ENCODE data around the gene CES3.

Gene CES3

DNA sequence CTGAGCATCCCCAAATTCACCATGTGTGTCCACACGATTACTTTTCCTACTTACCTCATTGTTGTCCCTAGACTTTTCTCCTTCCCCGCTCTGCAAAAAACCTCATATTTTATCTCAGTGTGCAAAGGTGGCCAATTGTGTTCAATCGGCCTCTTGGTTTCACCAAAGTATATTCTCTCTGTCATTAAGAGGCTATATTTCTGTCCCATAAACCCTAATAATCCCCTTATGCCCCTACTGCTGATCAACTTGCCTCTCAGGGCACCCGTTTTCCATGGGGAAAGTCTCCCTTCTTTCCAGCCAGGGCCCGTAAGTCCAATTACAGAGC lies 14.1 kb upstream of the CES3 start:
- WGBS, 2 experiments (ENCODE audit: insufficient coverage in 2 of 2): 57 to 65% methylated on average over 1 to 4 of the region's 5 CpGs
- H3K4me3 ChIP-seq (ENCODE audit: extremely low read depth, insufficient read depth, low read length, poor library complexity, severe bottlenecking): no peak overlapping the region

DNA sequence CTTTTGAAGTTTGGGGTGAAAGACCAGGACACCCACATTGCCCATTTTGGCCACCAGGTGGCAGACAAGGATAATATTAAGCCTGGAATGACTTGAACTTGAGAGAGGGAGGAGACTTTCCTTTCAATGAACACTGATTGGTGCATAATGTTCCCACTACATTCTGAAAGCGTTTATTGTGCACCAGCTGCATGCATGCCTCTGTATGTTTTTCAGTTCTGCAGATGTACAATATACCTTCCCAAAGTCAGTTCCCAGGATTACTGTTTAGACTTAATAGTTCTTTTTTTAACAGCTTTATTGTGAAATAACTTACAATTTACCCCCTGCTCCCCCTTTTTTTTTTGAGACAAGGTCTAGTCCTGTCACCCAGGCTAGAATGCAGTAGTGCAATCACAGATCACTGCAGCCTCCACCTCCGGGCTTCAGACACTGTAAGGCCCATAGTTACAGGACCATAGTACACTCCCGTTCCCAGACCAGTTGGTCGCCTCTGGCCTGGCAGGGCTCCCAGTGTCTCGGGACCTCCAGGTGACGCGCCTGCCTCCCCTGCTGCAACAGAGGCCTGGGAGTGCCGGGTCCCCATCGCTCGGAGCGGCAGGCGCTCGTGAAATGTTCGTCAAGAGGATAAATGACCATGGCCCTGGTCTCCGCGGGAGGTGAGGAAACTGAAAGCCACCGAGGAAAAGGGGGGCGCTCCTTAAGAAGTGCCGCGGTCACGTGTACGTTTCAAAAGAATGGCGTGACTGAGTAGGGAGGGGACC lies 13.6 kb upstream of the CES3 start:
- WGBS, 2 experiments (ENCODE audit: insufficient coverage in 2 of 2): 64 to 71% methylated on average over 12 to 13 of the region's 23 CpGs
- peaks cover 12% of the 10 kb centered on the region for H3K9me3 ChIP-seq (ENCODE audit: control insufficient read depth, low read length)

More for the DNA sequence above, 14.1 kb upstream of the CES3 start:
- H3K27ac ChIP-seq (ENCODE audit: low read depth, low read length, severe bottlenecking): no peak overlapping the region
- H3K9me3 ChIP-seq (ENCODE audit: control insufficient read depth, low read length): peaks cover 11% of the 10 kb centered on the region
- H3K36me3 ChIP-seq (ENCODE audit: control insufficient read depth, insufficient read depth, low read length): peaks cover 19% of the 10 kb centered on the region
- H3K4me1 ChIP-seq (ENCODE audit: control insufficient read depth, insufficient read depth, low read length, poor library complexity, severe bottlenecking): no peaks in the 10 kb centered on the region

DNA sequence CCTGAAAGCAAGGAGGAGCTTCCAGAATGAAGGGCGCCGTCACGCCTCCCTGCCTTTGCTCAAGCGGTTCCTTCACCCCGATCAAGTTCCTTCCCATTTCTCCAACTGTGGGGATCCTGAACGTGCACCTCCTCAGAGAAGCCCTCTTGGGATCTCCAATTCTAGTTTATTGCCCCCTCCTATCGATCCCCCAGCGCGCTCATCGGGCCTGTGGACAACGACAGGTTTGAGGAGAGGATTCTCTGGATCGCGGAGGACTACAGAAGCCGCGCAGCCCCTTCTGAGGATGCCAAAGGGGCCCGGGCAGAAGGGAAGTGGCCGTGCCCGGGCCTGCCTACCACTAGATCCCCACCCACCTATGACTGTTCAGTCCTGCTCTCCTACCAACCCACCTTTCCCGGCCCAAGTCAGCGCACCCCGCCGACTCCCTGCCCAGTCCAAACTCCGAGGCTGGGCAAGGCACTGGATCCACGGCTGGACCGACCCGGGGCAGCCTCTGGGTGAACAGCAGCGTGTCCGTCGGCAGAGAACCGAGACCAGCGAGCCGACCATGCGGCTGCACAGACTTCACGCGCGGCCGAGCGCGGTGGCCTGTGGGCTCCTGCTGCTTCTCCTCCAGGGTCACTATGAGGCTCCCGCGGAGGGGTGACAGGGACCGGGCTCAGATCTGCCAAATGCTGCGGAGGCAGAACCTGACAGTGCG lies 12.8 kb upstream of the CES3 start:
- WGBS, 2 experiments (ENCODE audit: insufficient coverage in 2 of 2): 87 to 90% methylated on average over 25 to 38 of the region's 44 CpGs
- H3K4me1 ChIP-seq (ENCODE audit: control insufficient read depth, insufficient read depth, low read length, poor library complexity, severe bottlenecking): no peaks in the 10 kb centered on the region
- no peak overlapping the region for H3K4me3 ChIP-seq (ENCODE audit: extremely low read depth, insufficient read depth, low read length, poor library complexity, severe bottlenecking)
- peaks cover 12% of the 10 kb centered on the region for H3K9me3 ChIP-seq (ENCODE audit: control insufficient read depth, low read length)
- H3K36me3 ChIP-seq (ENCODE audit: control insufficient read depth, insufficient read depth, low read length): peaks cover 5% of the 10 kb centered on the region
- H3K27ac ChIP-seq (ENCODE audit: low read depth, low read length, severe bottlenecking): no peak overlapping the region

More for the DNA sequence above, 13.6 kb upstream of the CES3 start:
- Histone ChIP-seq H3K4me1 (ENCODE audit: control insufficient read depth, insufficient read depth, low read length, poor library complexity, severe bottlenecking) (no peaks in the 10 kb centered on the region), H3K36me3 (ENCODE audit: control insufficient read depth, insufficient read depth, low read length) (peaks cover 13% of the 10 kb centered on the region), H3K4me3 (ENCODE audit: extremely low read depth, insufficient read depth, low read length, poor library complexity, severe bottlenecking) (no peak overlapping the region), H3K27ac (ENCODE audit: low read depth, low read length, severe bottlenecking) (no peak overlapping the region)

DNA sequence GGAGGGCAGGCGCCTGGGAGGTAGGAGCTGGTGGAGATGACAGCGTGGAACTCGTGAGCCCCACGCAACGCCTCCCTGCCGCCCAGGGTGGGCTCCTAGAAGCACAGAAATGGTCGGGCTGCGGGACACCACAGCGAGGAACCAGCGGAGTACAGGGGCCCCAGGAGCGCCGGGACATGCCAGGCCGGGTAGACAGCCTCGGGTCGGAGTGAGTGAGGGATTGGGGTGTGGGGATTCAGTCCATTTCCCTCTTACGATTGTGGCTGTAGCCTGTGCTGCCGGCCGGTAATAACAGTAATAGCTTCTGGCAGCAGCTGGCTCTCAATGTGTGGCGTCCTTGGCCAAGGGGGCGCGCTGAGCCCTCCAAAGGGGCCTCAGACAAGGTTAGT lies 12.2 kb upstream of the CES3 start:
- 89 to 95% methylated on average over 14 to 21 of the region's 21 CpGs for WGBS, 2 experiments (ENCODE audit: insufficient coverage in 2 of 2)
- no peak overlapping the region for H3K27ac ChIP-seq (ENCODE audit: low read depth, low read length, severe bottlenecking)
- no peaks in the 10 kb centered on the region for H3K36me3 ChIP-seq (ENCODE audit: control insufficient read depth, insufficient read depth, low read length)
- H3K4me1 ChIP-seq (ENCODE audit: control insufficient read depth, insufficient read depth, low read length, poor library complexity, severe bottlenecking): no peaks in the 10 kb centered on the region
- H3K9me3 ChIP-seq (ENCODE audit: control insufficient read depth, low read length): peaks cover 12% of the 10 kb centered on the region
- no peak overlapping the region for H3K4me3 ChIP-seq (ENCODE audit: extremely low read depth, insufficient read depth, low read length, poor library complexity, severe bottlenecking)

DNA sequence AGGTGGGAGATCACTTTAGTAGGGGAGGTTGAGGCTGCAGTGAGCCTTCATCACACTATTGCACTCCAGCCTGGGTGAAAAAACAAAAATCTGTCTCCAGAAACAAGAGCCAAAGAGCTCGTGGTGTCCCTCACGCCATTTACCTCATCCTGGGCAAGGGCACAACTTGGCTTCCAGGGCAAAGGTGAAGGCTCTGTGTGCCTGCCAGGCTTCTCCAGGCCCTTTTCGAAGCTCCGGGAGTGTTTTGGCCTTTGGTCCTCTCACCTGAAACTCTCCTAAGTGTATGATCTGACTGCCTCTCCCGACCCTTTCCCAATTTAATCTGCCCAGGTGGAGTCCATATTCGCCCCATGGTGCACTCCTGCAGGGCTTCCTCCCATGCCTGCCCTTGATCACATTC lies 11.6 kb upstream of the CES3 start:
- Histone ChIP-seq H3K9me3 (ENCODE audit: control insufficient read depth, low read length) (peaks cover 12% of the 10 kb centered on the region), H3K36me3 (ENCODE audit: control insufficient read depth, insufficient read depth, low read length) (no peaks in the 10 kb centered on the region), H3K4me3 (ENCODE audit: extremely low read depth, insufficient read depth, low read length, poor library complexity, severe bottlenecking) (no peak overlapping the region), H3K27ac (ENCODE audit: low read depth, low read length, severe bottlenecking) (no peak overlapping the region), H3K4me1 (ENCODE audit: control insufficient read depth, insufficient read depth, low read length, poor library complexity, severe bottlenecking) (no peaks in the 10 kb centered on the region)
- WGBS, 2 experiments (ENCODE audit: insufficient coverage in 2 of 2): 73 to 93% methylated on average over 6 of the region's 6 CpGs

DNA sequence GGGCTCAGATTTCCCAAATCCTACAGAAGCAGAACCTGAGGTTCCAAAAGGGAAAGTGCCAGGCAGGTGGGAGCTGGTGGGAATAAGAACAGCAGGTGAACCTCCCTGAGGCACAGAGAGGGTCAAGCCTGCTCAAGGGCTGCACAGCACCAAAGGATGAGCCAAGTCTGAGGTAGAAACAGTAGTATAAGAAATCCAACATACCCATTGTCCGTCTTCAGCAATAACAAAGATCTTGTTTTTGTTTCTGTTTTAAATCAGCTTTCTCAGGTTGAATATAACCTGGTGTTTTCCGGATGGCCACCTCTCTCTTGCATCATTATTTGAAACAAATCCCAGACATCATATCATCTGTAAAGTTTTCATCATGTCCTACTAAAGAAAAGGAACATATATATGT lies 10.6 kb upstream of the CES3 start:
- Histone ChIP-seq H3K4me3 (ENCODE audit: extremely low read depth, insufficient read depth, low read length, poor library complexity, severe bottlenecking) (no peak overlapping the region), H3K27ac (ENCODE audit: low read depth, low read length, severe bottlenecking) (no peak overlapping the region), H3K36me3 (ENCODE audit: control insufficient read depth, insufficient read depth, low read length) (no peaks in the 10 kb centered on the region), H3K4me1 (ENCODE audit: control insufficient read depth, insufficient read depth, low read length, poor library complexity, severe bottlenecking) (no peaks in the 10 kb centered on the region), H3K9me3 (ENCODE audit: control insufficient read depth, low read length) (peaks cover 12% of the 10 kb centered on the region)
- no CpG with 5 or more reads among the region's 2 CpGs for WGBS, 2 experiments (ENCODE audit: insufficient coverage in 2 of 2)

DNA sequence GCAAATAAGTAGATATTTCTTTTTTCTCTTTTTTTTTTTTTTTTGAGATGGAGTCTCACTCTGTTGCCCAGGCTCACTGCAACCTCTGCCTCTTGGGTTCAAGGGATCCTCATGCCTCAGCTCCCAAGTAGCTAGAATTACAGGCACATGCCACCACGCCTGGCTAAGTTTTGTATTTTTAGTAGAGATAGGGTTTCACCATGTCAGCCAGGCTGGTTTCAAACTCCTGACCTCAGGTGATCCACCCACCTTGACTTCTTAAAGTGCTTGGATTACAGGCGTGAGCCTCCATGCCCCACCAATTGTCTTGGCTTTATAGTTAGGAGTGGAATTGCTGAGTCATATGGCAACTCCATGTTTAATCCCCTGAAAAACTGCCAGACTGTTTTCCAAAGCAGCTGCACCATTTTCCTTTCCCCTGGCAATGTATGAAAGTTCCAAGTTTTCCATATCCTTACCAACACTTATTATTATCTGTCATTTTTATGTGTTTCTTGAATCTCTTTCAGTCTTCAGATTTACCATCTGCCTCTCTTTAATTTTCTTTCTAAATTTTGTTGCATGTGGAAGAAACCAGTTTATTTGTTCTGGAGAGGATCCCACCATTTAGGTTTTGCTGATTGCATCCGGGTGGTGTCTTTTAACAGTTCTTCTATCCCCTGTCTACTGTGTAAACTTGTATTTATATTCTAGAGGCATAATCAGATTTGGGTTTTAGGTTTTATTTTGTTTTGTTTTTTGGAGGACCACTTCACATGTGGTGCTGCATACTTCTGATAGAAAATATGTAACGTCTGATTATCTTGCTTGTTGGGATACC lies 9.9 kb upstream of the CES3 start:
- peaks cover 12% of the 10 kb centered on the region for H3K9me3 ChIP-seq (ENCODE audit: control insufficient read depth, low read length)
- H3K27ac ChIP-seq (ENCODE audit: low read depth, low read length, severe bottlenecking): no peak overlapping the region
- H3K36me3 ChIP-seq (ENCODE audit: control insufficient read depth, insufficient read depth, low read length): no peaks in the 10 kb centered on the region
- H3K4me3 ChIP-seq (ENCODE audit: extremely low read depth, insufficient read depth, low read length, poor library complexity, severe bottlenecking): no peak overlapping the region
- 86 to 92% methylated on average over 1 of the region's 4 CpGs for WGBS, 2 experiments (ENCODE audit: insufficient coverage in 2 of 2)
- no peaks in the 10 kb centered on the region for H3K4me1 ChIP-seq (ENCODE audit: control insufficient read depth, insufficient read depth, low read length, poor library complexity, severe bottlenecking)

DNA sequence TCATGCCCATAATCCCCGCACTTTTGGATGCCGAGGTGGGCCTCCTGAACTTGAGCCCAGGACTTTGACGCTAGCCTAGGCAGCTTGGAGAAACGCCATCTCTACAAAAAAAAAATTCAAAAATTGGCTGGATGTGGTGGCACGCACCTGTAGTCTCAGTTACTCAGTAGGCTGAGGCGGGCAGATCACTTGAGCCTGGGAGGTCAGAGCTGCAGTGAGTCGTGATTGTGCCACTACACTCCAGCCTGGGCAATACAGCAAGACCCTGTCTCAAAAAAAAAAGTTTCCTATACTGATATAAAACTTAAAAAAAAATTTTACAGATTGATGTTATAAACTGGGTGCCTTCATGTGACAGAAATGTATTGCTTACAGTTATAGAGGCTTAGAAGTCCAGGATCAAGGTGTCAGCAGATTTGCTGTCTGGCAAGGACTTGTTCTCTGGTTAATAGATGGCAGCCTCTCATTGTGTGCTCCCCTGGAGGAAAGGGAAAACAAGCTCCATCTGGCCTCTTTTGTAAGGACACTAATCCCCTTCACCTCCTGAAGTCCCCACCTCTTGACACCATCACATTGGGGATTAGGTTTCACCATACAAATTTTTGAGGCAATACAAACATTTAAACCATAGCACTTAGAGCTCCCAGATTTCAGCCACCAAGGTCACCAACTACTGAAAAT lies 8.5 kb upstream of the CES3 start:
- Histone ChIP-seq H3K4me3 (ENCODE audit: extremely low read depth, insufficient read depth, low read length, poor library complexity, severe bottlenecking) (no peak overlapping the region), H3K36me3 (ENCODE audit: control insufficient read depth, insufficient read depth, low read length) (no peaks in the 10 kb centered on the region), H3K27ac (ENCODE audit: low read depth, low read length, severe bottlenecking) (no peak overlapping the region), H3K9me3 (ENCODE audit: control insufficient read depth, low read length) (peaks cover 12% of the 10 kb centered on the region), H3K4me1 (ENCODE audit: control insufficient read depth, insufficient read depth, low read length, poor library complexity, severe bottlenecking) (no peaks in the 10 kb centered on the region)
- WGBS, 2 experiments (ENCODE audit: insufficient coverage in 2 of 2): 95% methylated on average over 6 of the region's 7 CpGs

DNA sequence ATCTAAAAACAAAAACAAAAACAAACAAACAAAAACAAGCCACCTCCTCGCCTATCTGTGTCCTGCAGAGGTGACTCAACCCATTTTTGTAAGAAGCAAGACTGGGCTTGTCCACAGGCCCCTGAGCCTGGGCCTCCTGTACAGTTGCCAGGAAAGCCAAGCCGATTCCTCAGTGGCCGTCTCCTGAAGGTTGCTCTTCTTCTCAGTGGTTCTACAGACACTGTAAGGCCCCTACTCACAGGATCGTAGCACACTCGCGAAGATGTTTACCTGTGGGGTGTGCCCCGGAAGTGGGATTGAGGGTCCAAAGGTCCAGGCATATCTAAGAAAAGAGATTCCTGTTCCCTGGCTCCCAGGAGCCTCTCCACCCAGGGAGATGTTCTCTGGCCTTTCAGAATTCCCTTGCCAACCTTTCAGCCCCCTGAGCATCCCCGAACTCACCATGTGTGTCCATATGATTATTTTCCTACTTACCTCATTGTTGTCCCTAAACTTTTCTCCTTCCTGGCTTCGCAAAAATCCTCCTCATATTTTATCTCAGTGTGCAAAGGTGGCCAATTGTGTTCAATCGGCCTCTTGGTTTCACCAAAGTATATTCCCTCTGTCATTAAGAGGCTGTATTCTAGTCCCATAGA lies 7.5 kb upstream of the CES3 start:
- no peak overlapping the region for H3K27ac ChIP-seq (ENCODE audit: low read depth, low read length, severe bottlenecking)
- 87 to 89% methylated on average over 6 to 7 of the region's 10 CpGs for WGBS, 2 experiments (ENCODE audit: insufficient coverage in 2 of 2)
- H3K36me3 ChIP-seq (ENCODE audit: control insufficient read depth, insufficient read depth, low read length): no peaks in the 10 kb centered on the region
- peaks cover 12% of the 10 kb centered on the region for H3K9me3 ChIP-seq (ENCODE audit: control insufficient read depth, low read length)
- no peaks in the 10 kb centered on the region for H3K4me1 ChIP-seq (ENCODE audit: control insufficient read depth, insufficient read depth, low read length, poor library complexity, severe bottlenecking)
- H3K4me3 ChIP-seq (ENCODE audit: extremely low read depth, insufficient read depth, low read length, poor library complexity, severe bottlenecking): no peak overlapping the region

DNA sequence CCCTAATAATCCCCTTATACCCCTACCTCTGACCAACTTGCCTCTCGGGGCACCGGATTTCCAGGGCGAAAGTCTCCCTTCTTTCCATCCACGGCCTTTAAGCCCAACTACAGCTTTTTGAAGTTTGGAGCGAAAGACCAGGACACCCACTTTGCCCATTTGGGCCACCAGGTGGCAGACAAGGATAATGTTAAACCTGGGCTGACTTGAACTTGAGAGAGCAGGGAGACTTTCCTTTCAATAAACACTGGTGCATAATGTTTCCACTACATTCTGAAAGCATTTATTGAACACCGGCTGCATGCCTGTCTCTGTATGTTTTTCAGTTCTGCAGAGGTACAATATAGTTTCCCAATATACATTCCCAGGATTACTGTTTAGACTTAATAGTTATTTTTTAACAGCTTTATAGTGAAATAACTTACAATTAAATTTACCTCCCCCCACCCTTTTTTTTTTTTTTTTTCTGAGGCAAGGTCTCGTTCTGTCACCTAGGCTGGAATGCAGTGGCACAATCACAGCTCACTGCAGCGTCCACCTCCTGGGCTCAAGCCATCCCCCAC lies 6.9 kb upstream of the CES3 start:
- Histone ChIP-seq H3K36me3 (ENCODE audit: control insufficient read depth, insufficient read depth, low read length) (no peaks in the 10 kb centered on the region), H3K4me3 (ENCODE audit: extremely low read depth, insufficient read depth, low read length, poor library complexity, severe bottlenecking) (no peak overlapping the region), H3K9me3 (ENCODE audit: control insufficient read depth, low read length) (peaks cover 12% of the 10 kb centered on the region), H3K4me1 (ENCODE audit: control insufficient read depth, insufficient read depth, low read length, poor library complexity, severe bottlenecking) (no peaks in the 10 kb centered on the region), H3K27ac (ENCODE audit: low read depth, low read length, severe bottlenecking) (no peak overlapping the region)
- 37 to 39% methylated on average over 5 to 6 of the region's 8 CpGs for WGBS, 2 experiments (ENCODE audit: insufficient coverage in 2 of 2)

Measured in mesodermal cell (in vitro differentiated cells).